MV-4-11 (cell line): Measurements from ENCODE around the gene ZNF37A.
"Not testable (repeated sequence)": the region's sequence is repeated elsewhere in the genome, so short reads cannot be mapped to it uniquely, and the experiment has no call there.

Experiments
- DNase-seq: peaks from one replicate; lab custom pipeline; 2025; lab: John Stamatoyannopoulos, UW

Gene ZNF37A

DNA sequence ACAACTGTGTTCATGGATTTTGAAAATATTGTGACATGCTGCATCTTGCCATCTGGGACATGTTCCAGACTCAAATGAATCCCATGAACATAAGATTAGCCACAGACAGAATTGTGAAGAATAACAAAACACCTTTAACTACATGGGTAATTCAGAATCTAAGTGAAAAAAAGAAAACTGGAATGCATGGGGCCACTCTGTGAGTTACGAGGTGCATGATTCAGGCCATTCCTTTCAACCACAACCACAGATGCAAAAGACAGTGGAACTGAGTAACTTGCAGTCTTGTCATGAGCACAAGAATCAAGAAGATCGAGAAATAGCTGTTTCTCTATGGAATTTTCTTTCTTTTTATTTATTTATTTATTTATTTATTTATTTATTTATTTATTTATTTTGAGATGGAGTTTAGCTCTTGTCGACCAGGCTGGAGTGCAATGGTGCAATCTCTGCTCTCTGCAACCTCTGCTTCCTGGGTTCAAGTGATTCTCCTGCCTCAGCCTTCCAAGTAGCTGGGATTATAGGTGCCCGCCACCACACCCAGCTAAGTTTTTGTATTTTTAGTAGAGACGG is 56.8 kb downstream of the ZNF37A start:
- DNase-seq = not testable (repeated sequence)

- no peak for DNase-seq
Measured at GRCh38 chr10:38156416-38157269, 62.5 kb downstream of the ZNF37A start.

DNA sequence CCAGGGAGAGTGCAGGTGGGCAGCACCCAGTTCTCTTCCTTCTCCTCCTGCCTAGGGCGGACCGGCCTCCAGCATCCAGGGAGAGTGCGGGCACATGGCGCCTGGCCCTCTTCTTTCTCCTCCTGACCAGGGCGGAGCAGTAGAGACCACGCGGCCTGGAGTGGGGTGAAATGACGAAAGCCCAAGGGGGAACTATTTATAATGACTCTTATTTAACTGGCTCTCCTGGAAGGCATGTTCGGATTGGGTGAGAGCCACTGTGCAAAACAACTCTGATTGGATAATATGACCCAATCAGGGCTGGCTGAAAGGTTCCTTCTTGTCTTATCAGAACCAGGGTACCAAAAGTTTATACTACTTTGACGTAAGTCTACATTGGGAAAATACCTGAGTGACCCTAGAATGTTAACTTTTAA is 63.1 kb downstream of the ZNF37A start:
- DNase-seq = no peak

DNA sequence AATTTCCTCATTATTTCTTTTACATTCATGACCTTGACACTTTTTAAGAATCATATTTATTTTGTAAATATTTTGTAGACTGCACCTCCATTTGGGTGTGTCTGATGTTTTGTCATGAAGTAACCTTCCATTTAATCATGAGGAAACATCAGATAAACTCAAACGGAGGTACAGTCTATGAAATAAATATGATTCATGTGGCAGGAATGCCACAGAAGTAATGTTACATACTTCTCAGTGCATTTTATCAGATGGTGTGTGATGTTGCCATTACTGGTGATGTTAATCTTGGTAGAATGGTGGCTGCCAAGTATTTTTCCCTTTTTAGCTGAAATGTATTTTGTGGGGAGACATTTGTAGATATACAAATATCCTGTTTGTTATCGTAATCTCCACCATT is 64.9 kb downstream of the ZNF37A start:
- DNase-seq = no peak

- DNase-seq = no peak
Measured at GRCh38 chr10:38163617-38164016, 69.5 kb downstream of the ZNF37A start.

DNA sequence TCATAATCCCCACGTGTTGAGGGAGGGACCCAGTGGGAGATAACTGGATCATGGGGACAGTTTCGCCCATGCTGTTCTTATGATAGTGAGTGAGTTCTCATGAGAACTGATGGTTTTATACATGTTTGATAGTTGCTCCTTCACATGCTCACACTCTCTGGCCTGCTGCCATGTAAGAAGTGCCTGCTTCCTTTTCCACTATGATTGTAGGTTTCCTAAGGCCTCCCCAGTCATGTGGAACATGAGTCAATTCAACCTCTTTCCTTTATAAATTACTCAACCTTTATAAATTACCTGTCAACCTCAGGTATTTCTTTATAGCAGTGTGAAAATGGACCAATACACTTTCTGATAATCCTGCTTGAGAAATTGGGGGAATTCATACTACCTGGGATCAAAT is 80.2 kb downstream of the ZNF37A start:
- DNase-seq = no peak

DNA sequence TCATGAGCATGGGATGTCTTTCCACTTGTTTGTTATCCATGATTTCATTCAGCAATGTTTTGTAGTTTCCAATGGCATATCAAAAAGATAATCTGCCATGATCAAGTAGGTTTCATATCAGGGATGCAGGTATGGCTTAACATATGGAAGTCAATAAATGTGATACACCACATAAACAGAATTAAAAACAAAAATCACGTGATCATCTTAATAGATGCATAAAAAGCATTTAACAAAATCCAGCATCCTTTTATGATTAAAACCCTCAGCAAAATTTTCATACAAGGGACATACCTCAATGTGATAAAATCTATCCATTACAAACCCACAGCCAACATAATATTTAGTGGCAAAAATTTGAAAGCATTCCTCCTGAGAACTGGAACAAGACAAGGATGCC is 90.3 kb downstream of the ZNF37A start:
- no peak for DNase-seq
